HG03196 (cell line): ENCODE data around the gene MAS1L.
"Not testable (repeated sequence)": the region's sequence is repeated elsewhere in the genome, so short reads cannot be mapped to it uniquely, and the experiment has no call there.

Experiments used
- ATAC-seq: cut with Tn5 transposase; IDR thresholded peaks from one replicate; pipeline ENCODE4 v1.9.1; 2021; ENCODE audit not compliant: unreplicated experiment

The MAS1L gene

GRCh38 chr6:29483735-29484134, 4.0 kb downstream of the MAS1L start:
- ATAC-seq, result no peak

GRCh38 chr6:29483186-29483585, 4.6 kb downstream of the MAS1L start:
- no peak for ATAC-seq

GRCh38 chr6:29479560-29479959, 8.2 kb downstream of the MAS1L start:
- ATAC-seq, result no peak

GRCh38 chr6:29478740-29479139, 9.0 kb downstream of the MAS1L start:
- ATAC-seq, result no peak

GRCh38 chr6:29477923-29478450, 9.8 kb downstream of the MAS1L start:
- ATAC-seq, result no peak

GRCh38 chr6:29474996-29475395, 12.8 kb downstream of the MAS1L start:
- ATAC-seq, result no peak

GRCh38 chr6:29466241-29466640, 21.5 kb downstream of the MAS1L start:
- ATAC-seq, result no peak

- no peak for ATAC-seq
Measured at GRCh38 chr6:29465801-29466200, 22.0 kb downstream of the MAS1L start.

GRCh38 chr6:29465279-29465678, 22.5 kb downstream of the MAS1L start:
- no peak for ATAC-seq

- ATAC-seq, result no peak
Measured at GRCh38 chr6:29462022-29462421, 25.7 kb downstream of the MAS1L start.

- no peak for ATAC-seq
Measured at GRCh38 chr6:29461021-29461814, 26.5 kb downstream of the MAS1L start.

GRCh38 chr6:29456971-29457370, 30.8 kb downstream of the MAS1L start, which contains the start of the genes OR11A1 and OR2H1:
Gene OR11A1 (minus strand): TSS chr6:29457071. CDS start chr6:29427641, 29,430 bp downstream.
Gene OR2H1 (plus strand): TSS chr6:29457155. CDS start chr6:29461770, 4,615 bp downstream.
- no peak for ATAC-seq

GRCh38 chr6:29451471-29452193, 36.1 kb downstream of the MAS1L start:
- no peak for ATAC-seq

- no peak for ATAC-seq
Measured at GRCh38 chr6:29447670-29448069, 40.1 kb downstream of the MAS1L start.

- ATAC-seq, result not testable (repeated sequence)
Measured at GRCh38 chr6:29444031-29444430, 43.7 kb downstream of the MAS1L start.

- ATAC-seq, result no peak
Measured at GRCh38 chr6:29442719-29443118, 45.0 kb downstream of the MAS1L start.

GRCh38 chr6:29439006-29439405, 48.8 kb downstream of the MAS1L start, which contains the start of gene OR10C1:
Gene OR10C1 (plus strand): TSS chr6:29439306. CDS start chr6:29440016, 710 bp downstream.
- ATAC-seq, result no peak

GRCh38 chr6:29436730-29437129, 51.0 kb downstream of the MAS1L start:
- ATAC-seq, result not testable (repeated sequence)
